HepG2 (cell line): Measurements from ENCODE around the gene ZNF184. TPM values are rescaled to one million over a fixed set of nuclear protein-coding genes. Genes with fewer than 3 reads are reported as not detected.

Source experiments
- EHMT2 ChIP-seq: fragments of 200-600 bp; sonication (generic); IDR thresholded peaks from 2 replicates; pipeline ENCODE4 v1.7.0; 2017; ENCODE audit warnings: antibody characterized with exemption, low read depth, low read length, borderline replicate concordance
- FOXK2 ChIP-seq: fragments of 450-650 bp; IDR thresholded peaks from 2 replicates; pipeline ENCODE4 v1.6.1; 2016
- GABPA ChIP-seq, 2 experiments: IDR thresholded peaks; 2 replicates each; pipeline ENCODE4 v1.6.1; 2011 to 2016; ENCODE audit warnings: low read depth in 2 of 2, low read length in 1 of 2, missing biosample characterization in 1 of 2, missing genetic modification characterization in 1 of 2
- GTF2F1 ChIP-seq: fragments of 150-350 bp; IDR thresholded peaks from 2 replicates; pipeline ENCODE4 v1.6.1; 2014; ENCODE audit warnings: low read length
- HDAC6 ChIP-seq: fragments of 200-600 bp; sonication (generic); IDR thresholded peaks from 2 replicates; pipeline ENCODE4 v1.7.0; 2017; ENCODE audit warnings: mild to moderate bottlenecking, antibody characterized with exemption, low read length, low read depth
- HMG20A ChIP-seq: IDR thresholded peaks from 2 replicates; pipeline ENCODE4 v1.6.1; 2016; ENCODE audit warnings: borderline replicate concordance
- KLF15 ChIP-seq: sonication (generic); formaldehyde crosslinking; IDR thresholded peaks from 2 replicates; pipeline ENCODE4 v1.8.1; 2023; ENCODE audit warnings: borderline replicate concordance, mild to moderate bottlenecking, inconsistent platforms, missing genetic modification reagents, mixed read lengths
- MEF2D ChIP-seq: sonication (generic); formaldehyde crosslinking; IDR thresholded peaks from 2 replicates; pipeline ENCODE4 v1.5.1; 2020; ENCODE audit warnings: mild to moderate bottlenecking, missing genetic modification reagents
- NFE2L2 ChIP-seq: fragments of 150-350 bp; IDR thresholded peaks from 2 replicates; pipeline ENCODE4 v1.6.1; 2014; ENCODE audit warnings: low read length
- PPARG ChIP-seq: conservative IDR thresholded peaks from 2 replicates; pipeline ENCODE4 v1.6.1; 2016; ENCODE audit warnings: missing biosample characterization, missing genetic modification reagents
- RFX5 ChIP-seq: IDR thresholded peaks from 2 replicates; pipeline ENCODE4 v1.6.1; 2011; ENCODE audit warnings: low read depth, low read length, improper control_type of control experiment
- SRSF4 ChIP-seq: fragments of 200-400 bp; formaldehyde crosslinking; IDR thresholded peaks from one replicate; pipeline ENCODE4 v1.6.1; 2018; ENCODE audit warnings: mild to moderate bottlenecking, low read depth, low read length, moderate library complexity; ENCODE audit not compliant: poor library complexity, severe bottlenecking
- TRIM24 ChIP-seq: sonication (generic); formaldehyde crosslinking; IDR thresholded peaks from 2 replicates; pipeline ENCODE4 v1.8.0; 2022; ENCODE audit warnings: mild to moderate bottlenecking, missing genetic modification reagents
- ZNF44 ChIP-seq: sonication (generic); formaldehyde crosslinking; IDR thresholded peaks from 2 replicates; pipeline ENCODE4 v1.5.1; 2020; ENCODE audit warnings: mild to moderate bottlenecking, missing genetic modification reagents
- ZNF710 ChIP-seq: sonication (generic); formaldehyde crosslinking; IDR thresholded peaks from 2 replicates; pipeline ENCODE4 v1.5.0; 2020; ENCODE audit warnings: mild to moderate bottlenecking, missing genetic modification reagents, borderline replicate concordance
- polyA plus RNA-seq, 8 experiments: library from polyadenylated mRNA; depleted of rRNA in 3 of 8; stranded (reverse) in 7 of 8; unstranded in 1 of 8; fragments of >200 nt; fragmentation: Illumina TruSeq in 4 of 8; extraction: Trizol in 4 of 8; gene quantifications; 2 replicates each; pipeline versions ENCODE4 v1.2.1 to v1.2.3, GENCODE V29; 2011 to 2016; ENCODE audit warnings: low read depth in 4 of 8, missing spikeins in 1 of 8, mixed read lengths in 1 of 8; ENCODE audit not compliant: insufficient read depth in 1 of 8
- total RNA-seq, 5 experiments: library from RNA; depleted of rRNA; stranded (reverse); fragments of >200 nt; fragmentation: Illumina TruSeq; extraction: Trizol; gene quantifications; 2 replicates each; pipeline ENCODE4 v1.2.3, GENCODE V29; 2016; ENCODE audit warnings: low read depth in 1 of 5
- TF ChIP-seq, protein P1 (sequence below): sonication (generic); formaldehyde crosslinking; IDR thresholded peaks from one replicate; pipeline ENCODE4 v1.5.1; 2020; ENCODE audit warnings: mild to moderate bottlenecking, missing genetic modification reagents; ENCODE audit errors: not compliant biosample characterization
- TF ChIP-seq, protein P2 (sequence below): sonication (generic); formaldehyde crosslinking; IDR thresholded peaks from 2 replicates; pipeline ENCODE4 v1.5.1; 2020; ENCODE audit warnings: mild to moderate bottlenecking, missing genetic modification reagents, moderate library complexity
- TF ChIP-seq, protein P3 (sequence below): IDR thresholded peaks from 2 replicates; pipeline ENCODE4 v1.6.1; 2012; ENCODE audit warnings: inconsistent platforms

The ZNF184 gene
- total and polyA plus RNA-seq, 2 of the 13 experiments (the other 11 are each of a cell fraction or from before 2014, with no cell fraction given): 2.1 to 10.1 TPM

DNA sequence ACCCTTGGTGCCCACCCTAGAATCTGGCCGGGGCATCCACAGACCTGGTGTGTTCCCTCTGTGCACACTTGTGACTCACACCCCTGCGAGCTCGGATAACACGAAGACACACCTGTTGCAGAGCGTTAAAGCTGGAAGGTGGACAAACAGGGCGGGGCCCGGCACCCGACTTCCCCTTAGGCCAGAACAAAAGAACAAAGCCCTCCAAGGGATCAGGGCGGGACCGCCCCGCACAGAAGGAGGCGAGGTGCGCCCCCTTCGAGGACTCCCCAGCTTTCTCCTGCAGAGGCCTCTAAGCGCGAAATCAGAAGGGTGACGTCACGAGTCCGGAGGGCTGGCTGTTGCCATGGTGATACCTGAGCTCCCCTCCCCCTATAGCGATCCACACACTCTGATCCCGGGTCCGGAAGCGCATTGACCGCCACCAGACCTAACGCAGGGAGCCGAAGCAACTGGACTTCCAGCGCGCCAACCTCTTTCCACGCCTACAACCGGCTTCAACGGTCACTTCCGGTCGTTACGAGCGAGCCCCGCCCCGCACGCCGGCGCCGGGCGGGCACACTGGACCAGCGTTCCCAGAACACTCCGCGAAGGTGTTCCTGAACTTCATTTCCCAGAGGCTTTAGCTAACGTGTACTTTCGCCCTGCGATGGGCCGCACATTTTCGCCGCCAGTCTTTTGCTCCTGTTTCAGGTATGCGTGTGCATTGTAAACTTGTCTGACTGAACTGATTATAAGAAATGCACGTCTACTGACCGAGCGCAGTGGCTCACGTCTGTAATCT is at the start of gene ZNF184 (continued):
- TF ChIP-seq GTF2F1 (no peak; the same call in 1 of the 2 replicates), PPARG (CRISPR knock-in tag) (peak; percentile 37), MEF2D (CRISPR knock-in tag) (peak; percentile 91), KLF15 (CRISPR knock-in tag) (no peak), SRSF4 (no peak), GABPA (IDR thresholded peaks at IDR 0.05; ENCODE audit: low read depth, low read length) (peak; percentile 88), GABPA (CRISPR knock-in tag; IDR thresholded peaks at IDR 0.05; ENCODE audit: low read depth) (peak; percentile 98), EHMT2 (no peak), NFE2L2 (no peak), ZNF710 (CRISPR knock-in tag) (peak; percentile 54; the same call in 1 of the 2 replicates), HMG20A (CRISPR knock-in tag) (peak; percentile 22; the same call in 1 of the 2 replicates), ZNF44 (CRISPR knock-in tag) (no peak; the same call in 1 of the 2 replicates), RFX5 (peak; percentile 89), FOXK2 (peak; percentile 8), TRIM24 (CRISPR knock-in tag) (peak; percentile 38; the same call in 1 of the 2 replicates), HDAC6 (no peak)
- TF ChIP-seq, protein P1, sequence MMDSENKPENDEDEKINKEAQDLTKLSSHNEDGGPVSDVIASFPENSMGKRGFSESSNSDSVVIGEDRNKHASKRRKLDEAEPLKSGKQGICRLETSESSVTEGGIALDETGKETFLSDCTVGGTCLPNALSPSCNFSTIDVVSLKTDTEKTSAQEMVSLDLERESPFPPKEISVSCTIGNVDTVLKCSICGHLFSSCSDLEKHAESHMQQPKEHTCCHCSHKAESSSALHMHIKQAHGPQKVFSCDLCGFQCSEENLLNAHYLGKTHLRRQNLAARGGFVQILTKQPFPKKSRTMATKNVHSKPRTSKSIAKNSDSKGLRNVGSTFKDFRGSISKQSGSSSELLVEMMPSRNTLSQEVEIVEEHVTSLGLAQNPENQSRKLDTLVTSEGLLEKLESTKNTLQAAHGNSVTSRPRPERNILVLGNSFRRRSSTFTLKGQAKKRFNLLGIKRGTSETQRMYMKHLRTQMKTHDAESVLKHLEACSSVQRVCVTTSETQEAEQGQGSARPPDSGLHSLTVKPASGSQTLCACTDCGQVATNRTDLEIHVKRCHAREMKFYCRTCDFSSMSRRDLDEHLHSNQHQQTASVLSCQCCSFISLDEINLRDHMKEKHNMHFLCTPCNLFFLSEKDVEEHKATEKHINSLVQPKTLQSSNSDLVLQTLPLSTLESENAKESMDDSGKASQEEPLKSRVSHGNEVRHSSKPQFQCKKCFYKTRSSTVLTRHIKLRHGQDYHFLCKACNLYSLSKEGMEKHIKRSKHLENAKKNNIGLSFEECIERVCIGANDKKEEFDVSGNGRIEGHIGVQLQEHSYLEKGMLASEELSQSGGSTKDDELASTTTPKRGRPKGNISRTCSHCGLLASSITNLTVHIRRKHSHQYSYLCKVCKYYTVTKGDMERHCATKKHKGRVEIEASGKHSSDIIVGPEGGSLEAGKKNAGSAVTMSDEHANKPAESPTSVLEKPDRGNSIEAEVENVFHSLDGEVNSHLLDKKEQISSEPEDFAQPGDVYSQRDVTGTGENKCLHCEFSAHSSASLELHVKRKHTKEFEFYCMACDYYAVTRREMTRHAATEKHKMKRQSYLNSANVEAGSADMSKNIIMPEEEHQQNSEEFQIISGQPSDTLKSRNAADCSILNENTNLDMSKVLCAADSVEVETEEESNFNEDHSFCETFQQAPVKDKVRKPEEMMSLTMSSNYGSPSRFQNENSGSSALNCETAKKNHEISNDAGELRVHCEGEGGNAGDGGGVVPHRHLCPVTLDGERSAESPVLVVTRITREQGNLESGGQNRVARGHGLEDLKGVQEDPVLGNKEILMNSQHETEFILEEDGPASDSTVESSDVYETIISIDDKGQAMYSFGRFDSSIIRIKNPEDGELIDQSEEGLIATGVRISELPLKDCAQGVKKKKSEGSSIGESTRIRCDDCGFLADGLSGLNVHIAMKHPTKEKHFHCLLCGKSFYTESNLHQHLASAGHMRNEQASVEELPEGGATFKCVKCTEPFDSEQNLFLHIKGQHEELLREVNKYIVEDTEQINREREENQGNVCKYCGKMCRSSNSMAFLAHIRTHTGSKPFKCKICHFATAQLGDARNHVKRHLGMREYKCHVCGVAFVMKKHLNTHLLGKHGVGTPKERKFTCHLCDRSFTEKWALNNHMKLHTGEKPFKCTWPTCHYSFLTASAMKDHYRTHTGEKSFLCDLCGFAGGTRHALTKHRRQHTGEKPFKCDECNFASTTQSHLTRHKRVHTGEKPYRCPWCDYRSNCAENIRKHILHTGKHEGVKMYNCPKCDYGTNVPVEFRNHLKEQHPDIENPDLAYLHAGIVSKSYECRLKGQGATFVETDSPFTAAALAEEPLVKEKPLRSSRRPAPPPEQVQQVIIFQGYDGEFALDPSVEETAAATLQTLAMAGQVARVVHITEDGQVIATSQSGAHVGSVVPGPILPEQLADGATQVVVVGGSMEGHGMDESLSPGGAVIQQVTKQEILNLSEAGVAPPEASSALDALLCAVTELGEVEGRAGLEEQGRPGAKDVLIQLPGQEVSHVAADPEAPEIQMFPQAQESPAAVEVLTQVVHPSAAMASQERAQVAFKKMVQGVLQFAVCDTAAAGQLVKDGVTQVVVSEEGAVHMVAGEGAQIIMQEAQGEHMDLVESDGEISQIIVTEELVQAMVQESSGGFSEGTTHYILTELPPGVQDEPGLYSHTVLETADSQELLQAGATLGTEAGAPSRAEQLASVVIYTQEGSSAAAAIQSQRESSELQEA (CRISPR knock-in tag): no peak
- TF ChIP-seq, protein P2, sequence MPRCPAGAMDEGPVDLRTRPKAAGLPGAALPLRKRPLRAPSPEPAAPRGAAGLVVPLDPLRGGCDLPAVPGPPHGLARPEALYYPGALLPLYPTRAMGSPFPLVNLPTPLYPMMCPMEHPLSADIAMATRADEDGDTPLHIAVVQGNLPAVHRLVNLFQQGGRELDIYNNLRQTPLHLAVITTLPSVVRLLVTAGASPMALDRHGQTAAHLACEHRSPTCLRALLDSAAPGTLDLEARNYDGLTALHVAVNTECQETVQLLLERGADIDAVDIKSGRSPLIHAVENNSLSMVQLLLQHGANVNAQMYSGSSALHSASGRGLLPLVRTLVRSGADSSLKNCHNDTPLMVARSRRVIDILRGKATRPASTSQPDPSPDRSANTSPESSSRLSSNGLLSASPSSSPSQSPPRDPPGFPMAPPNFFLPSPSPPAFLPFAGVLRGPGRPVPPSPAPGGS: peak; percentile 80
- TF ChIP-seq, protein P3, sequence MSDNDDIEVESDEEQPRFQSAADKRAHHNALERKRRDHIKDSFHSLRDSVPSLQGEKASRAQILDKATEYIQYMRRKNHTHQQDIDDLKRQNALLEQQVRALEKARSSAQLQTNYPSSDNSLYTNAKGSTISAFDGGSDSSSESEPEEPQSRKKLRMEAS: peak; percentile 92
